ENCODE measurements around the gene OMP.
A peak's percentile ranks its signal among the peaks of the same experiment; 100 is the strongest.
"Not testable (repeated sequence)": the region's sequence is repeated elsewhere in the genome, so short reads cannot be mapped to it uniquely, and the experiment has no call there.

OMP gene

DNA sequence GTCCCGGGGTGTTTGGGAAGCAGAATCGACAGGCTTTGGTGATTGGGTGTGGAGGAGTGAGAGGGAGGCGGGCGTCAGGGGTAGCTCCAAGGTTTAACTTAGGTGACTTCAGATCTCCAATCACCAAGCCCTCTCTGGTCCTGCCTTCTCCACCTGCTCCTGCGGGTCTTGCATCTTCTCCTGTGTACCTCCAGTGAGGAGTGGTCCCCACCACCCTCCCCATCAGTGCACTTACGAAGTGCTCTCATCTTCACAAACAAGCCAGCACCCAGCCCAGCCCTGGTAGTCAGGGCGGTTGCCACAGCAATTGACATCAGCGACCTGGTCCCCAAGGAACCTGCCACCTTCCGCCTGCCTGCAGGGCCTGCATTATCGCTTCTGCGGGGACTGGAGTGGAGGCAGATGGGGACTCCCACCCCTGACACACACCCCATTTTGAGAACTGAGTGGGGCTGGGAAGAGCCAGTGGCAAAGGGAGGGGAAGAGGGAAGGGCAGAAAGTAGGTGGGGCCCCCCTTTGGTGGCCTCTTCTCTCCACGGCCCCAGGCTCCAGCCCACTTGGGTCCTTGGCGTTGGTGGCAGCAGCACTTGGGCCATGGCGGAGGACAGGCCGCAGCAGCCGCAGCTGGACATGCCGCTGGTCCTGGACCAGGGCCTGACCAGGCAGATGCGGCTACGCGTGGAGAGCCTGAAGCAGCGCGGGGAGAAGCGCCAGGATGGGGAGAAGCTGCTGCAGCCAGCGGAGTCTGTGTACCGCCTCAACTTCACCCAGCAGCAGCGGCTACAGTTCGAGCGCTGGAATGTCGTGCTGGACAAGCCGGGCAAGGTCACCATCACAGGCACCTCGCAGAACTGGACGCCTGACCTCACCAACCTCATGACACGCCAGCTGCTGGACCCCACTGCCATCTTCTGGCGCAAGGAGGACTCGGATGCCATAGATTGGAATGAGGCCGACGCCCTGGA, at the start of gene OMP:
TSS of gene OMP (plus strand) at position 595 of the 965 bp plus-strand sequence. CDS start at position 595, 0 bp downstream.
- no peak for DNase-seq (ENCODE audit: low read depth in 3 of 3, low spot score in 1 of 3)

- no peak for DNase-seq (ENCODE audit: low read depth in 3 of 3, low spot score in 1 of 3)
Measured at GRCh38 chr11:77053217-77054015, 49.2 kb upstream of the OMP start.

GRCh38 chr11:77054084-77054483, 48.6 kb upstream of the OMP start:
- no peak for DNase-seq (ENCODE audit: low read depth in 3 of 3, low spot score in 1 of 3)

- no peak for DNase-seq (ENCODE audit: low read depth in 3 of 3, low spot score in 1 of 3)
Measured at GRCh38 chr11:77055101-77055561, 47.5 kb upstream of the OMP start.

DNA sequence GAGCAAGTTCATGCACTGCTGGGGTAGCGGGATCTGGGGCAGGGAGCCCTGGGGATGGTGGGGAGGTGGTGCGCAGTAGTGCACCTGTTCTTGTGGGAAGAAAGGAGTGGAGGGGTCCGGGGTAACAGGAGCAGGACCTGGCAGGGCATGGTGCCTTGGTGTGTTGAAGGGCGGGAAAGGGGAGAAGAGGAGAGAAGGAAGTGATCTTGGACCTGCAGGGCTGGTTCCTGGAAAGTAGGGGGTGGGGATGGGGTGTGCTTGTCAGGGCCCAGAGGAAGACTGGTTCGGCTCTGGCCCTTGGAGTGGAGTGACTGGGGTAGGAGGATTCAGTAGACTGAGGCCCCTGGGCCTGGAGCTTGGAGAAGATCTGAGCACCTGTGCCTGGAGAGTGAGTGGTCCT, 46.7 kb upstream of the OMP start:
- DNase-seq (ENCODE audit: low read depth in 3 of 3, low spot score in 1 of 3) = no peak

DNA sequence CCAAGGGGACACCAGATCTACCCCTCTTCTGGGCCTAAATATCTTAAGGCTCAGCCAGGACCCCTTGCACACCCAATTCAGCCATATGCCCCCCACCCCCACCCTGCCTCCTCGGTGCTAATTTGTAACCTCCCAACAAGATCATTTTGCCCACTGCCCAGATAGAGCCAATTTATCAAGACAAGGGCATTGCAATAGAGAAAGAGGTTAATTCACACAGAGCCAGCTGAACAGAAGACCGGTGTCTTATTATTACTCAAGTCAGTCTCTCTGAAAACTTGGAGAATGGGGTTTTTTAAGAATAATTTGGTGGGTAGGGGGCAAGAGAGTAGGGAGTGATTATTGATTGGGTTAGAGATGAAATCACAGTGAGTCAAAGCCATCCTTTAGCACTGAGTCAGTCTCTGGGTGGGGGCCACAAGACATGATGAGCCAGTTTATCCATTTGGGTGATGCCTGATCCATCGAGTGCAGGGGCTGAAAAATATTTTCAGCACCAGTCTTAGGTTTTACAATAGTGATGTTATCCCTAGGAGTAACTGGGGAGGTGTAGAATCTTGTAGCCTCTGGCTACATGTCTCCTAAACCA, 45.7 kb upstream of the OMP start:
- DNase-seq (ENCODE audit: low read depth in 3 of 3, low spot score in 1 of 3) = no peak

DNA sequence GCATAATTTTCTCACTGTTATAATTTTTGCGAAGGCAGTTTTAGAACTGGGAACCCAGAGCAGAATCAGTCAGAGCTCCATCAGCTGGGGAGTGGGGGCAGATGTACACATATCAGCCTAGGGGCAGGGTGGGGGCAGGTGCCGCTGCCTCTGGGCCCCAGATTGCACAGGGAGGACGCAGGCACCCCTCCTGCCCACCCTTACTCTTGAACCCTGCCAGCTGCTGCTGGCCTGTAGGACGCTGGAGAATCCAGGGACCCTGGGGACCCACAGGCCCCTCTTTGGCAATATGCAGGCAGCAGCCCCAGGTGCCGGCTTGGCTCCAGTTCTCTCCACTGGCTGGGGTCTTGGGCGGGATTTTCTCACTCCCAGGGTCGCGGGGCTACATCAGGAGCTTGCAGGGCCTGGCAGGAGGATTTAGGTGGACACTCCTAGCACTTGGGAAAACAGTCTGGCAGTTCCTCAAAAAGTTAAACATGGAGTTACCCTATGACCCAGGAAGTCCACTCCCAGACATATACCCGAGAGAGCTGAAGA, 44.6 kb upstream of the OMP start:
- no peak for DNase-seq (ENCODE audit: low read depth in 3 of 3, low spot score in 1 of 3)

GRCh38 chr11:77058900-77059299, 43.7 kb upstream of the OMP start:
- DNase-seq (ENCODE audit: low read depth in 3 of 3, low spot score in 1 of 3) = no peak

DNA sequence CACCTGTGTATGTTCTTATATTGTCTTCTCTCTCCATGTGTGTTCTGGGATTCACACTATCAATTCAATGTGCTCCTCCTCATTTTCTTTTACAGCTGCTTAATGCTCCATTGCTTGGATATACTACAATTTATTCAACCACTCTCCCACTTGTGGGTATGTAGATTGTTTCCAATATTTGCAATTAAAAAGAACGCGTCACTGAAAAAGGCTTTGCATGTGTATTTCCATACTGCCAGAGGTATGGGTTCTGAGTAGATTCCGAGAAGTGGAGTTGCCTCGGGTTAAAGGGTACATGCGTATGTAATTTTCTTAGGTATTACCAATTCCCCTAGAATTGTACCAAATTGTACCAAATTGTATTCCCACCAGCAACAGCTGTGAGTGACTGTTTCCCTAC, 42.8 kb upstream of the OMP start:
- DNase-seq (ENCODE audit: low read depth in 3 of 3, low spot score in 1 of 3) = no peak

DNA sequence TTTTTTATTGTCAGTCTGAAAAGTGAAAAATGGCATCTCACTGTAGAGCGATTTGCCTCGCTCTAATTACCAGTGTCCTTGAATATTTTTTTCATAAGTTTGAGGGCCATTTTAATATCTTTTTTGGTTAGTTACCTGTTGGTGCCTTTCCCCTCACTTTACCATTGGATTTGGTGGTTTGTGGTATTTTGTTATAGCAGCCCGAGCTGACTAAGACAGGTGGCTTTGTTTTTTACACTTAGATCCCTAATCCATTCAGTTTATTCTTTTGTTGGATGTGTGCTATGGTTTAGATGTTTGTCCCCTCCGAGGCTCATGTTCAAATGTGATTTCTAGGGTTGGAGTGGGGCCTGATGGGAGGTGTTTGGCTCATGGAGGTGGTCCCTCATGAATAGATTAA, 42.4 kb upstream of the OMP start:
- no peak for DNase-seq (ENCODE audit: low read depth in 3 of 3, low spot score in 1 of 3)

- not testable (repeated sequence) for DNase-seq (ENCODE audit: low read depth in 3 of 3, low spot score in 1 of 3)
Measured at GRCh38 chr11:77061258-77061657, 41.4 kb upstream of the OMP start.

GRCh38 chr11:77062924-77063323, 39.7 kb upstream of the OMP start:
- no peak for DNase-seq (ENCODE audit: low read depth in 3 of 3, low spot score in 1 of 3)

- no peak for DNase-seq (ENCODE audit: low read depth in 3 of 3, low spot score in 1 of 3)
Measured at GRCh38 chr11:77063407-77063806, 39.2 kb upstream of the OMP start.

DNA sequence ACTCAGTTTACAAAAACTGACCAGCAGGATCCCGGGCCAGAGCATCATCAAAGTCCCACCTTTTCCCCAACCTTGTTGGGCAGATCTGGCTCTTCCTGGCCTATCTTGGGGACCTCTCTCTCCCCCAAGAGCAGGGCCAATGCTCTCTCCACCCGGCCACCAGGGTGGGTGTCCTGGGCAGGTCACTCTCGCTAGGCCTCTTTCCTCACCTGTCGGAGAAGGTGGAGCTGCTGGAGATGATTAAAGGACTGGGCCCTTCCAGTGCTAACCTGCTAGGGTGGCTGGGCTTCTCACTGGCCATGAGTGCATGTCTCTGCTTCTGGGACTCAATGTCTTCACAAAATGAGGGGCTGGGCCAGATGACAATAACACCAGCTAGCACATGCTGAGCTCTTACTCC, 38.8 kb upstream of the OMP start:
- DNase-seq (ENCODE audit: low read depth in 3 of 3, low spot score in 1 of 3) = no peak

- DNase-seq (ENCODE audit: low read depth in 3 of 3, low spot score in 1 of 3) = no peak
Measured at GRCh38 chr11:77064648-77065217, 37.9 kb upstream of the OMP start.

DNA sequence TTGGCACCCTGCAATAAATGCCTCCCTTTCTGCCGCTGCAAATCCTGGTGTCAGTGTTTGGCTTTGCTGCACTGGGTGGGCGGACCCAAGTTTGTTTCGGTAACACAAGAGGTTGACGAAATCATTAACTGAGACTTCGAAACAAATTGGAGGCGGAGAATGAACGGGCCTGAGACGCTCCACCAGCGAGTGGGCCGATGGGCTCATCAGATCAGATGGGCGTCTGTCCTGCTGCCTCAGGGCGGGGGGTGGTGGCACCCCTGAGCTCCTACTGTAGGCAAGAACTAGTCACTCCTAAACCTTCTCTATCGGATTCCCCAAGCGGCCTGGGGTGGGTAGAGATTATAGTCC, 36.8 kb upstream of the OMP start:
- DNase-seq (ENCODE audit: low read depth in 3 of 3, low spot score in 1 of 3) = no peak

GRCh38 chr11:77066229-77067042, 36.2 kb upstream of the OMP start, which contains the start of gene CAPN5:
Gene CAPN5, plus strand, starts transcription at chr11:77066971. Its CDS starts 17,916 bp downstream, at chr11:77084887.
- peak; percentile 41 to 87 (median 69) for DNase-seq (ENCODE audit: low read depth in 3 of 3, low spot score in 1 of 3)

DNA sequence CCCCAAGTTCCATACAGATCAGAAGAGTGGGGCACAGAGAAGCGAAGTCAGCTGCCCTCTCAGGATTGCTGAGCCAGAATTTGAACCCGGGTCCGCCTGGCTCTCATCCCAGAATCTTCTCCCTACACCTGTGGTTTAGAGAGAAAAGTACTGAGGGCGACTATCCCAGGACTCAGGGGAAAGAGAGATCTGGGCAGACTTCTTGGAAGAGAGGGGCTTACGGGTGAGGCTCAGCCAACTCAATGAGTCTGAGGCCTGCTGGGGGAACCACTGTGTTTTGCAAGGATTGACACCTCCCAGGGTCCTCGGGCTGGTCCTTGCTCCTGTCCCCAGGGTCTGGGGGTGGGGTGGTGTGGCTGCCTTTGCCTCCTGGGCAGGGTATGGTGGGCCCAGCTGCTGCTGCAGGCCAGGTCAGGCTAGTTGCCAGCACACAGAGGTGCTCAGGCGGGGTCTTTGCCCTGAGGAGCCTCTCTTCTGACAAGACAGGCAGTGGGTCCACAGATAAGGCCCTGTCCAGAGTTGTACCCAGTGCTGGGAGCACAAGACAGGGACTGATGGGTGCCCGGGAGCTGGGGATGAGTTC, 34.7 kb upstream of the OMP start:
- no peak for DNase-seq (ENCODE audit: low read depth in 3 of 3, low spot score in 1 of 3)

DNA sequence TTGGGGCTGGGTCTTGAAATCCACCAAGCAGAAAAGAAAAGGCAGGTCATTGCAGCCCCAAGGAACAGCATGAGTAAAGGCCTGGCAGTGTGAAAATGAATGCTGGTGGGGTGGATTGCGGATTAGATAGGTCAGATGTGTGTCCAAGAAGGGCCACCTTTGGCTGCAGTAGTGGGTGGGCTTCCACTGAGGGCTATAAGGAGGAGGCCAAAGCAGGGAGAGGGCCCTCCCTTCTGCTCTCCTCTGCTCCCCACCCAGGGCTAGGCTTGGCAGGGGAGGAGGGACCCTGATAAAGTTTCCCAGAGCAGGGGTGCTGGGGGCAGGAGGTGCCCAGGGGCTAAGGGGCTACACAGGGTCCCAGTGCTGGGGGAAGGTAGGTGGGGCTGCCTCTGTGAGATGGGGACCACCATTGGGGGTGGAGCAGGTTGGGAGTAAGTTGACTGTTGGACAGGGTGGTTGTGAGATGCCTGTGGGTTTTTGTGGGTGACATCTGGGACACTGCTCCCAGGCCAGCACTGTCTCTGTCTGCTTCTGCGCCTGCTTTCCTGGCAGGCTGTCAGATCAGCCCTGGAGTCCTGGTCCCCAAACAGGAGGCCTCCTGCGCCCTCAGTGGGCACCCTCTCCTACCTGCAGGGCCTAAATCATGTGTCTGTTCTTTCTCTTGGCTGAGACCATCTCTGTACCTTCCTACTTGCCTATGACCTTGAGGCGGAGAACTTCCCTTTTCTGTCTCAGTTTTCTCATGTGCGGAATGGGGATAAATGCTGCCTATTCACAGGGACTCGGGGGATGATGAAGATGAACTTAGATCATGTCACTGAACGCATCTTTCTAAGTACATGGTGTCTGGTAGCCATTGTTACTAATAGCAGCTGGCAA, 33.9 kb upstream of the OMP start:
- no peak for DNase-seq (ENCODE audit: low read depth in 3 of 3, low spot score in 1 of 3)
